IMR-90 (cell line): ENCODE measurements around the gene RRP8. TPM values are rescaled to one million over a fixed set of nuclear protein-coding genes. Genes with fewer than 3 reads are reported as not detected.

Experiments used
- ATAC-seq: fragments of 200-7000 bp; cut with Tn5 transposase; 2 replicates; pipeline ENCODE4 v1.9.1; 2020; ENCODE audit warnings: low read depth, mild to moderate bottlenecking, moderate library complexity
- BruUV-seq: library from RNA; stranded (reverse); fragments of 400-500 nt; replicated peaks from 2 replicates; lab custom pipeline; 2021; lab: Mats Ljungman, UMichigan
- CTCF ChIA-PET: fragments of 300-600 bp; formaldehyde crosslinking; extraction: SDS; loops from one replicate; lab custom pipeline; 2021; ENCODE audit warnings: antibody characterized with exemption; lab: Yijun Ruan, JAX
- POLR2A ChIA-PET: fragments of 300-600 bp; sonication (Branson Sonifier 250); formaldehyde crosslinking; loops from one replicate; lab custom pipeline; 2022; ENCODE audit warnings: antibody characterized with exemption; ENCODE audit not compliant: unreplicated experiment; lab: Charles Lee
- DNase-seq: peaks from one replicate; pipeline ENCODE4 v3.0.0; 2013
- H2AFZ ChIP-seq: replicated peaks from 2 replicates; pipeline ENCODE3; 2013; ENCODE audit warnings: low read length, mild to moderate bottlenecking; ENCODE audit not compliant: poor library complexity
- H2AK5ac ChIP-seq: 2 replicates; pipeline ENCODE4 v1.6.1; 2013; ENCODE audit warnings: low read depth, low read length, inconsistent platforms
- H2AK9ac ChIP-seq: replicated peaks from 2 replicates; pipeline ENCODE3; 2013; ENCODE audit warnings: mild to moderate bottlenecking, low read depth, low read length, moderate library complexity; ENCODE audit not compliant: poor library complexity
- H2BK120ac ChIP-seq: 2 replicates; pipeline ENCODE4 v1.6.1; 2013; ENCODE audit warnings: low read depth, low read length, inconsistent platforms
- H2BK15ac ChIP-seq: 3 replicates; pipeline ENCODE4 v1.6.1; 2013; ENCODE audit warnings: low read depth, low read length, inconsistent platforms
- H2BK20ac ChIP-seq: 2 replicates; pipeline ENCODE4 v1.6.1; 2013; ENCODE audit warnings: low read depth, mild to moderate bottlenecking, inconsistent platforms, low read length, moderate library complexity
- H2BK5ac ChIP-seq: 2 replicates; pipeline ENCODE4 v1.6.1; 2013; ENCODE audit warnings: mild to moderate bottlenecking, low read depth, low read length, inconsistent platforms; ENCODE audit not compliant: poor library complexity, severe bottlenecking
- H3K14ac ChIP-seq: replicated peaks from 2 replicates; pipeline ENCODE4 v1.6.1; 2013; ENCODE audit warnings: low read depth, low read length, inconsistent platforms
- H3K18ac ChIP-seq: 2 replicates; pipeline ENCODE4 v1.6.1; 2013; ENCODE audit warnings: low read depth, low read length, control low read depth
- H3K23ac ChIP-seq: 2 replicates; pipeline ENCODE4 v1.6.1; 2013; ENCODE audit warnings: low read depth, low read length, inconsistent platforms
- H3K27ac ChIP-seq: 2 replicates; pipeline ENCODE4 v1.5.1; 2013; ENCODE audit warnings: mild to moderate bottlenecking, control low read depth, low read length; ENCODE audit not compliant: insufficient read depth
- H3K27me3 ChIP-seq: 2 replicates; pipeline ENCODE4 v1.6.1; 2013; ENCODE audit warnings: low read length; ENCODE audit not compliant: control insufficient read depth, insufficient read depth
- H3K36me3 ChIP-seq: 2 replicates; pipeline ENCODE4 v1.6.1; 2013; ENCODE audit warnings: low read length, mixed read lengths; ENCODE audit not compliant: control insufficient read depth, insufficient read depth
- H3K4ac ChIP-seq: 2 replicates; pipeline ENCODE4 v1.6.1; 2013; ENCODE audit warnings: low read depth, low read length, inconsistent platforms
- H3K4me1 ChIP-seq: 2 replicates; pipeline ENCODE4 v1.6.1; 2013; ENCODE audit warnings: low read length, mixed read lengths; ENCODE audit not compliant: control insufficient read depth, insufficient read depth
- H3K4me2 ChIP-seq: 2 replicates; pipeline ENCODE4 v1.6.1; 2013; ENCODE audit warnings: low read depth, mild to moderate bottlenecking, control low read depth, low read length, moderate library complexity
- H3K4me3 ChIP-seq: 2 replicates; pipeline ENCODE4 v1.5.1; 2013; ENCODE audit warnings: low read depth, mild to moderate bottlenecking, control low read depth, low read length, moderate library complexity; ENCODE audit not compliant: insufficient read depth
- H3K56ac ChIP-seq: 2 replicates; pipeline ENCODE4 v1.6.1; 2013; ENCODE audit warnings: low read length, inconsistent platforms; ENCODE audit not compliant: insufficient read depth; ENCODE audit errors: extremely low read depth
- H3K79me1 ChIP-seq, 2 experiments: 2 replicates each; pipeline ENCODE4 v1.6.1; 2013; ENCODE audit warnings: low read length in 2 of 2, inconsistent platforms in 1 of 2, low read depth in 1 of 2
- H3K9ac ChIP-seq: 2 replicates; pipeline ENCODE4 v1.6.1; 2013; ENCODE audit warnings: low read depth, low read length, control low read depth
- H3K9me1 ChIP-seq: 2 replicates; pipeline ENCODE4 v1.6.1; 2013; ENCODE audit warnings: low read length, inconsistent platforms; ENCODE audit not compliant: insufficient read depth
- H3K9me3 ChIP-seq: 2 replicates; pipeline ENCODE4 v1.6.1; 2013; ENCODE audit warnings: low read length; ENCODE audit not compliant: control insufficient read depth, insufficient read depth
- H4K20me1 ChIP-seq: 2 replicates; pipeline ENCODE4 v1.6.1; 2013; ENCODE audit warnings: low read length, inconsistent platforms; ENCODE audit not compliant: insufficient read depth
- H4K5ac ChIP-seq: 2 replicates; pipeline ENCODE4 v1.6.1; 2013; ENCODE audit warnings: mild to moderate bottlenecking, low read depth, low read length, control low read depth
- H4K8ac ChIP-seq, 2 experiments: 2 replicates each; pipeline ENCODE4 v1.6.1; 2013; ENCODE audit warnings: low read depth in 2 of 2, low read length in 2 of 2, control low read depth in 1 of 2, inconsistent platforms in 1 of 2
- H4K91ac ChIP-seq: 2 replicates; pipeline ENCODE4 v1.6.1; 2013; ENCODE audit warnings: low read depth, low read length, inconsistent platforms; ENCODE audit not compliant: insufficient read depth
- BHLHE40 ChIP-seq: fragments of 150-350 bp; IDR thresholded peaks from 2 replicates; pipeline ENCODE4 v1.6.1; 2016; ENCODE audit warnings: mild to moderate bottlenecking, low read depth, low read length
- CEBPB ChIP-seq: IDR thresholded peaks from 2 replicates; pipeline ENCODE4 v1.6.1; 2012; ENCODE audit warnings: low read depth, low read length, improper control_type of control experiment
- CHD1 ChIP-seq: IDR thresholded peaks from 2 replicates; pipeline ENCODE4 v1.6.1; 2012; ENCODE audit warnings: low read depth, low read length, improper control_type of control experiment
- FOS ChIP-seq: fragments of 150-350 bp; IDR thresholded peaks from 2 replicates; pipeline ENCODE4 v1.6.1; 2016; ENCODE audit warnings: low read depth, low read length
- MAFK ChIP-seq: IDR thresholded peaks from 2 replicates; pipeline ENCODE4 v1.6.1; 2012; ENCODE audit warnings: low read depth, low read length, improper control_type of control experiment
- MAZ ChIP-seq: IDR thresholded peaks from 2 replicates; pipeline ENCODE4 v1.6.1; 2012; ENCODE audit warnings: low read depth, mild to moderate bottlenecking, low read length, improper control_type of control experiment, moderate library complexity, borderline replicate concordance
- MXI1 ChIP-seq: IDR thresholded peaks from 2 replicates; pipeline ENCODE4 v1.6.1; 2012; ENCODE audit warnings: low read depth, mild to moderate bottlenecking, low read length, moderate library complexity, borderline replicate concordance
- NFE2L2 ChIP-seq: fragments of 150-350 bp; IDR thresholded peaks from 2 replicates; pipeline ENCODE4 v1.6.1; 2016; ENCODE audit warnings: low read depth, mild to moderate bottlenecking, low read length
- POLR2A ChIP-seq: IDR thresholded peaks from 2 replicates; pipeline ENCODE4 v1.6.1; 2012; ENCODE audit warnings: mild to moderate bottlenecking, low read depth, low read length
- RAD21 ChIP-seq: IDR thresholded peaks from 2 replicates; pipeline ENCODE4 v1.6.1; 2012; ENCODE audit warnings: low read length, improper control_type of control experiment
- RCOR1 ChIP-seq: IDR thresholded peaks from 2 replicates; pipeline ENCODE4 v1.6.1; 2012; ENCODE audit warnings: mild to moderate bottlenecking, low read length, improper control_type of control experiment; ENCODE audit not compliant: insufficient replicate concordance
- RFX5 ChIP-seq: IDR thresholded peaks from 2 replicates; pipeline ENCODE4 v1.8.0; 2012; ENCODE audit warnings: low read depth, mild to moderate bottlenecking, low read length, moderate library complexity
- SMC3 ChIP-seq: fragments of 150-350 bp; IDR thresholded peaks from 2 replicates; pipeline ENCODE4 v1.6.1; 2016; ENCODE audit warnings: low read depth, mild to moderate bottlenecking, antibody characterized with exemption, low read length, moderate library complexity
- WGBS, 2 experiments: methylation state at CpG; one replicate each; pipeline versions ENCODE4 v1.1.5 to v1.1.7; 2013; ENCODE audit warnings: missing lambda C conversion rate in 2 of 2; ENCODE audit not compliant: insufficient read length in 1 of 2; ENCODE audit errors: extremely low coverage in 2 of 2; 5-methylcytosine and 5-hydroxymethylcytosine counted together
- dilution Hi-C: fragments of 300-500 bp; cut with HindIII; formaldehyde crosslinking; loops from one replicate; pipeline ENCODE4 v1.14.3; 2018; ENCODE audit warnings: low sequenced_read_pairs; ENCODE audit not compliant: unreplicated experiment
- in situ Hi-C: fragments of 300-500 bp; cut with MboI; formaldehyde crosslinking; loops from 3 replicates; pipeline ENCODE4 v1.14.3; 2019; ENCODE audit warnings: low sequenced_read_pairs, inconsistent platforms, mixed read lengths
- intact Hi-C: fragments of 100-400 bp; cut with micrococcal nuclease; formaldehyde crosslinking; loops from 2 replicates; pipeline ENCODE4 v1.10.0; 2022
- polyA plus RNA-seq, 3 experiments: library from polyadenylated mRNA; depleted of rRNA; stranded (reverse); fragments of >200 nt; gene quantifications; 2 replicates each; pipeline ENCODE4 v1.2.3, GENCODE V29; 2012; ENCODE audit warnings: low replicate concordance in 1 of 3
- total RNA-seq: library from RNA; depleted of rRNA; stranded (reverse); fragments of >200 nt; gene quantifications from 2 replicates; pipeline ENCODE4 v1.2.3, GENCODE V29; 2012
- TF ChIP-seq, protein P1 (sequence below): conservative IDR thresholded peaks from 2 replicates; pipeline ENCODE4 v1.5.1; 2012; ENCODE audit warnings: mild to moderate bottlenecking, low read depth, low read length, improper control_type of control experiment
- TF ChIP-seq, protein P2 (sequence below): fragments of 150-350 bp; IDR thresholded peaks from 2 replicates; pipeline ENCODE4 v1.6.1; 2017; ENCODE audit warnings: mild to moderate bottlenecking, antibody characterized with exemption, low read length, low read depth
- TF ChIP-seq, protein P3 (sequence below): fragments of 150-350 bp; IDR thresholded peaks from 2 replicates; pipeline ENCODE4 v1.6.1; 2016; ENCODE audit warnings: low read depth, mild to moderate bottlenecking, low read length, moderate library complexity, borderline replicate concordance

RRP8 gene
- total and polyA plus RNA-seq, 2 of the 4 experiments (the other 2 are of a cell fraction): 10.8 to 11.5 TPM

DNA sequence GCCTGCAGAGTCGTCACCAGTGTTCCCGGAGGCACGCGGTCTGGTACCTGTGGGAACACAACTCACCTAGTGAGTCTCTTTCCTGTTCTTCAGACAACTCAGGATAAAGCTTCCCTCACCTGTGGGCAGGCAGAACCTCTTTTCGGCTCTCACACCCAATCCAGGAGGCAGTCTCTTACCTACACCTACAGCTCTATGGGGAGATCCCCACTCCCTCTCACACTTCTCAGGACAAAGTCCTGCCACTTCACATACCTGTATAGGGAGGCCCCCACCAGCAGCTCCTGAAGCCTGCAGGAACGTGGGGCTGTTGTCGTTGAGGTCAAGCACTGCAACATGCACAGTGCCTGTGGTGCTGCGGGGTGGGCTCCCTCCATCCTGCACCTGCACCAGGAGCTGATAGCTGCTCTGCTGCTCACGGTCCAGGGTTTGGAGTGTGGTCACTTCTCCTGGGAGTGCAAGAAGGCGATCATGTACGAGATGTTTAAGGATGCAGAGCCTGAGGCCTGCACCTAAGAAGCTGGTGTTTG is 28.0 kb upstream of the RRP8 start:
- Histone ChIP-seq H3K4ac (no peak overlapping the region), H3K9me3 (no peaks in the 10 kb centered on the region), H3K4me1 (peaks cover 7% of the 10 kb centered on the region), H2AFZ (no peak overlapping the region), H2AK9ac (no peak overlapping the region), H4K5ac (no peak overlapping the region), H3K4me2 (no peak overlapping the region), H4K91ac (no peak overlapping the region), H3K27me3 (no peaks in the 10 kb centered on the region), H4K20me1 (peaks cover 4% of the 10 kb centered on the region; the same call in 1 of the 2 replicates), H3K9me1 (no peaks in the 10 kb centered on the region), H3K23ac (no peak overlapping the region), H3K18ac (no peak overlapping the region), H2AK5ac (no peak overlapping the region), H3K79me1 (no peaks in the 10 kb centered on the region), H2BK15ac (no peak overlapping the region), H3K56ac (no peak overlapping the region), H3K14ac (no peak overlapping the region), H3K27ac (no peak overlapping the region), H3K4me3 (no peak overlapping the region), H3K36me3 (peaks cover 56% of the 10 kb centered on the region), H3K9ac (no peak overlapping the region), H2BK120ac (no peak overlapping the region), H2BK20ac (no peak overlapping the region), H2BK5ac (no peak overlapping the region), H4K8ac (no peak overlapping the region)
- intact Hi-C loops: no loop called here
- no TSS peak for BruUV-seq
- 91% methylated on average over 7 of the region's 11 CpGs; no CpG with 5 or more reads in 1 of the 2 experiments for WGBS, 2 experiments
- in situ Hi-C loops: no loop called here
- TF ChIP-seq NFE2L2 (no peak), RAD21 (no peak), RFX5 (no peak), POLR2A (no peak), CEBPB (no peak), RCOR1 (no peak), MAFK (no peak), MAZ (no peak), SMC3 (no peak), FOS (no peak), CHD1 (no peak), BHLHE40 (no peak), MXI1 (no peak)
- TF ChIP-seq, protein P1, sequence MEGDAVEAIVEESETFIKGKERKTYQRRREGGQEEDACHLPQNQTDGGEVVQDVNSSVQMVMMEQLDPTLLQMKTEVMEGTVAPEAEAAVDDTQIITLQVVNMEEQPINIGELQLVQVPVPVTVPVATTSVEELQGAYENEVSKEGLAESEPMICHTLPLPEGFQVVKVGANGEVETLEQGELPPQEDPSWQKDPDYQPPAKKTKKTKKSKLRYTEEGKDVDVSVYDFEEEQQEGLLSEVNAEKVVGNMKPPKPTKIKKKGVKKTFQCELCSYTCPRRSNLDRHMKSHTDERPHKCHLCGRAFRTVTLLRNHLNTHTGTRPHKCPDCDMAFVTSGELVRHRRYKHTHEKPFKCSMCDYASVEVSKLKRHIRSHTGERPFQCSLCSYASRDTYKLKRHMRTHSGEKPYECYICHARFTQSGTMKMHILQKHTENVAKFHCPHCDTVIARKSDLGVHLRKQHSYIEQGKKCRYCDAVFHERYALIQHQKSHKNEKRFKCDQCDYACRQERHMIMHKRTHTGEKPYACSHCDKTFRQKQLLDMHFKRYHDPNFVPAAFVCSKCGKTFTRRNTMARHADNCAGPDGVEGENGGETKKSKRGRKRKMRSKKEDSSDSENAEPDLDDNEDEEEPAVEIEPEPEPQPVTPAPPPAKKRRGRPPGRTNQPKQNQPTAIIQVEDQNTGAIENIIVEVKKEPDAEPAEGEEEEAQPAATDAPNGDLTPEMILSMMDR: no peak
- TF ChIP-seq, protein P2, sequence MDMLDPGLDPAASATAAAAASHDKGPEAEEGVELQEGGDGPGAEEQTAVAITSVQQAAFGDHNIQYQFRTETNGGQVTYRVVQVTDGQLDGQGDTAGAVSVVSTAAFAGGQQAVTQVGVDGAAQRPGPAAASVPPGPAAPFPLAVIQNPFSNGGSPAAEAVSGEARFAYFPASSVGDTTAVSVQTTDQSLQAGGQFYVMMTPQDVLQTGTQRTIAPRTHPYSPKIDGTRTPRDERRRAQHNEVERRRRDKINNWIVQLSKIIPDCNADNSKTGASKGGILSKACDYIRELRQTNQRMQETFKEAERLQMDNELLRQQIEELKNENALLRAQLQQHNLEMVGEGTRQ: no peak
- TF ChIP-seq, protein P3, sequence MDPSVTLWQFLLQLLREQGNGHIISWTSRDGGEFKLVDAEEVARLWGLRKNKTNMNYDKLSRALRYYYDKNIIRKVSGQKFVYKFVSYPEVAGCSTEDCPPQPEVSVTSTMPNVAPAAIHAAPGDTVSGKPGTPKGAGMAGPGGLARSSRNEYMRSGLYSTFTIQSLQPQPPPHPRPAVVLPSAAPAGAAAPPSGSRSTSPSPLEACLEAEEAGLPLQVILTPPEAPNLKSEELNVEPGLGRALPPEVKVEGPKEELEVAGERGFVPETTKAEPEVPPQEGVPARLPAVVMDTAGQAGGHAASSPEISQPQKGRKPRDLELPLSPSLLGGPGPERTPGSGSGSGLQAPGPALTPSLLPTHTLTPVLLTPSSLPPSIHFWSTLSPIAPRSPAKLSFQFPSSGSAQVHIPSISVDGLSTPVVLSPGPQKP: no peak
- CTCF ChIA-PET: interaction anchor here (0.9 kb wide), 1 partner anchor 10 kb away, joined by 3 read pairs; no protein-coding TSS in a partner anchor
- DNase-seq (no peak), ATAC-seq (no peak)
- POLR2A ChIA-PET: no interaction called here
- dilution Hi-C loops: no loop called here
